ENCODE results near the gene TAL2. TPM values are rescaled to one million over a fixed set of nuclear protein-coding genes. Genes with fewer than 3 reads are reported as not detected.

Gene TAL2
- total and polyA plus RNA-seq, 4 donors: 0.17 TPM; not detected in 3

- H3K4me3 ChIP-seq: no peak overlapping the region
- 97% methylated on average over 1 of the region's 1 CpG for WGBS, 2 donors
- ATAC-seq (ENCODE audit: insufficient read depth, low FRiP score): no peak
Measured at GRCh38 chr9:105632807-105633206, 29.4 kb upstream of the TAL2 start.

DNA sequence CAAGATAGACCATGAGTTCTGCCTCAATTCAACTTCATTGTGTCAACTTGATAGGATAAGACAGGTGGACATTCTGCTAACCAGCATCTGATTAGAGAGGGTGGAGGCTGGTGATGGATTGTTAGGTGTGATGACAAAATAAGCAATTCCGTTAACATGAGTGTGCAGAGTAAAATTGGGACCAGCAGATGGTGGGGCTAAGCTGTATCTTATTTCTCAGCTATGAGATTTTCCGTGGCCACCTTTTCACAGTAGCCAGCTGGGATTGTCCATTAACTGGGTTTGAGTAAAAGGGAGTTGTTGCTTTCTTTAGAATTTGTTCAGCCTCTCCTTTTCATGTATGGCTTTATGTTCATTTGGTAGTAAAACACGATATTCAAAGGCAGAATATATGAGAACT is 28.8 kb upstream of the TAL2 start:
- Histone ChIP-seq H3K4me1 (ENCODE audit: control insufficient read depth in 5 of 5, insufficient read depth in 5 of 5, low read length in 5 of 5) (no peaks in the 10 kb centered on the region), H3K27me3 (ENCODE audit: control insufficient read depth in 3 of 3, insufficient read depth in 3 of 3, low read length in 2 of 3) (no peaks in the 10 kb centered on the region), H3K9ac (ENCODE audit: insufficient read depth in 1 of 2, low read length in 2 of 2) (no peak overlapping the region), H3K36me3 (ENCODE audit: control insufficient read depth in 4 of 4, insufficient read depth in 4 of 4, low read length in 4 of 4) (peaks cover 0 to 11% (median 6%) of the 10 kb centered on the region in 4 donors), H3K9me3 (ENCODE audit: control insufficient read depth in 4 of 4, insufficient read depth in 3 of 4, low read length in 3 of 4) (no peaks in the 10 kb centered on the region), H3K27ac (ENCODE audit: low read depth in 1 of 2, low read length in 1 of 2) (no peak overlapping the region), H3K4me3 (no peak overlapping the region)
- DNase-seq (no peak), ATAC-seq (ENCODE audit: insufficient read depth, low FRiP score) (no peak)
- no peak for TF ChIP-seq CTCF (IDR thresholded peaks at IDR 0.05; ENCODE audit: control extremely low read depth, extremely low read depth)
- WGBS, 2 donors: 87 to 92% methylated on average over 3 of the region's 3 CpGs

More at GRCh38 chr9:105632807-105633206, 29.4 kb upstream of the TAL2 start:
- H3K27me3 ChIP-seq (ENCODE audit: control insufficient read depth in 3 of 3, insufficient read depth in 3 of 3, low read length in 2 of 3): no peaks in the 10 kb centered on the region
- TF ChIP-seq CTCF (IDR thresholded peaks at IDR 0.05; ENCODE audit: control extremely low read depth, extremely low read depth): no peak
- H3K9me3 ChIP-seq (ENCODE audit: control insufficient read depth in 4 of 4, insufficient read depth in 3 of 4, low read length in 3 of 4): no peaks in the 10 kb centered on the region
- H3K36me3 ChIP-seq (ENCODE audit: control insufficient read depth in 4 of 4, insufficient read depth in 4 of 4, low read length in 4 of 4): peaks cover 0 to 11% (median 5%) of the 10 kb centered on the region in 4 donors
- no peak overlapping the region for H3K27ac ChIP-seq (ENCODE audit: low read depth in 1 of 2, low read length in 1 of 2)
- H3K4me1 ChIP-seq (ENCODE audit: control insufficient read depth in 5 of 5, insufficient read depth in 5 of 5, low read length in 5 of 5): no peaks in the 10 kb centered on the region
- no peak for DNase-seq
- H3K9ac ChIP-seq (ENCODE audit: insufficient read depth in 1 of 2, low read length in 2 of 2): no peak overlapping the region

GRCh38 chr9:105636331-105636730 is 25.9 kb upstream of the TAL2 start:
- Histone ChIP-seq H3K36me3 (ENCODE audit: control insufficient read depth in 4 of 4, insufficient read depth in 4 of 4, low read length in 4 of 4) (peaks cover 0 to 11% (median 7%) of the 10 kb centered on the region in 4 donors), H3K4me3 (no peak overlapping the region), H3K4me1 (ENCODE audit: control insufficient read depth in 5 of 5, insufficient read depth in 5 of 5, low read length in 5 of 5) (no peaks in the 10 kb centered on the region), H3K9ac (ENCODE audit: insufficient read depth in 1 of 2, low read length in 2 of 2) (no peak overlapping the region), H3K9me3 (ENCODE audit: control insufficient read depth in 4 of 4, insufficient read depth in 3 of 4, low read length in 3 of 4) (no peaks in the 10 kb centered on the region), H3K27me3 (ENCODE audit: control insufficient read depth in 3 of 3, insufficient read depth in 3 of 3, low read length in 2 of 3) (no peaks in the 10 kb centered on the region), H3K27ac (ENCODE audit: low read depth in 1 of 2, low read length in 1 of 2) (no peak overlapping the region)
- DNase-seq (no peak), ATAC-seq (ENCODE audit: insufficient read depth, low FRiP score) (no peak)
- WGBS, 2 donors: 89 to 95% methylated on average over 1 of the region's 1 CpG
- TF ChIP-seq CTCF (IDR thresholded peaks at IDR 0.05; ENCODE audit: control extremely low read depth, extremely low read depth): no peak

DNA sequence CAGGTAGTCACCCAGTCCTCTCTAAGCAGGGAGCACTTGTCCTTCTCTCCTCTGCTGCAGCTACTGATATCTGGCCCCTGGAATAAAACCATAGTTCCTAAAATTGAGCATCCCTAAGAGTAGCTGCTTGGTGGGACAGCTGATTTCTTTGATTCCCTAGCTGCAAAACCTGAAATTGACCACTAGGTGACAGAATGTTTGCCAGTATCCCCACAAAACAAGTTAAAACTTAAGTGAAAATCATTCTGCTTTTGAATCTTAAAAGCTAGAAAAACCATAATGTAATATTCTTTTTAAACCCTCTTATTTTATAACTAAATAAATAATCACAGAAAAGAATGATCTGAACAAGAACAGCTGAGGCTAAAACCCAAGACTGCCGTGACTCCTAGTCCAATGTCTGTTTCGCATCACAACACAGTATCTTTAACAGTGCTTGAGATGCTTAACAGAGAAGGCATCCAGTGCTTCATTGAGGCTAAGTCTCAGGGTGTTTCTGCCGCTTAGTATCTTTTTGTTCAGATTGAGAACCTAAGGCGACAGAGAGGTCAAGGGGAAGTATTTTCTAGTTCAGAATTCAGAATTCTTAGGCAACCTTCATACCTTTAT is 24.4 kb upstream of the TAL2 start:
- TF ChIP-seq CTCF (IDR thresholded peaks at IDR 0.05; ENCODE audit: control extremely low read depth, extremely low read depth): no peak
- Histone ChIP-seq H3K9me3 (ENCODE audit: control insufficient read depth in 4 of 4, insufficient read depth in 3 of 4, low read length in 3 of 4) (no peaks in the 10 kb centered on the region), H3K4me3 (no peak overlapping the region), H3K27ac (ENCODE audit: low read depth in 1 of 2, low read length in 1 of 2) (no peak overlapping the region), H3K9ac (ENCODE audit: insufficient read depth in 1 of 2, low read length in 2 of 2) (no peak overlapping the region), H3K4me1 (ENCODE audit: control insufficient read depth in 5 of 5, insufficient read depth in 5 of 5, low read length in 5 of 5) (no peaks in the 10 kb centered on the region), H3K27me3 (ENCODE audit: control insufficient read depth in 3 of 3, insufficient read depth in 3 of 3, low read length in 2 of 3) (no peaks in the 10 kb centered on the region), H3K36me3 (ENCODE audit: control insufficient read depth in 4 of 4, insufficient read depth in 4 of 4, low read length in 4 of 4) (peaks cover 0 to 11% (median 7%) of the 10 kb centered on the region in 4 donors)
- no peak for DNase-seq
- WGBS, 2 donors: 97 to 98% methylated on average over 4 of the region's 4 CpGs
- ATAC-seq (ENCODE audit: insufficient read depth, low FRiP score): no peak

All from lung (tissue), 12 donors.